T-helper 1 cell treated with Interleukin-12 subunit alpha and Interleukin-12 subunit beta and Interleukin-4 antibody, amounts not matched to agents 30 μg/mL and 1 μg/mL, for 36 hours (primary cell): ENCODE results near the gene KLF7.

Source experiments
- H3K27ac Mint-ChIP-seq: one replicate; pipeline ENCODE4 v1.8.0; 2021; ENCODE audit warnings: mild to moderate bottlenecking, mixed read lengths
- H3K27me3 Mint-ChIP-seq: one replicate; pipeline ENCODE4 v1.8.0; 2021; ENCODE audit warnings: low read depth, mixed read lengths
- H3K36me3 Mint-ChIP-seq: one replicate; pipeline ENCODE4 v1.8.0; 2021; ENCODE audit warnings: low read depth, mixed read lengths
- H3K4me1 Mint-ChIP-seq: one replicate; pipeline ENCODE4 v1.8.0; 2021; ENCODE audit warnings: low read depth, mixed read lengths
- H3K4me3 Mint-ChIP-seq: one replicate; pipeline ENCODE4 v1.8.0; 2021; ENCODE audit warnings: mild to moderate bottlenecking, moderate library complexity, mixed read lengths
- H3K9me3 Mint-ChIP-seq: one replicate; pipeline ENCODE4 v1.8.0; 2021; ENCODE audit warnings: mixed read lengths

Gene KLF7

DNA sequence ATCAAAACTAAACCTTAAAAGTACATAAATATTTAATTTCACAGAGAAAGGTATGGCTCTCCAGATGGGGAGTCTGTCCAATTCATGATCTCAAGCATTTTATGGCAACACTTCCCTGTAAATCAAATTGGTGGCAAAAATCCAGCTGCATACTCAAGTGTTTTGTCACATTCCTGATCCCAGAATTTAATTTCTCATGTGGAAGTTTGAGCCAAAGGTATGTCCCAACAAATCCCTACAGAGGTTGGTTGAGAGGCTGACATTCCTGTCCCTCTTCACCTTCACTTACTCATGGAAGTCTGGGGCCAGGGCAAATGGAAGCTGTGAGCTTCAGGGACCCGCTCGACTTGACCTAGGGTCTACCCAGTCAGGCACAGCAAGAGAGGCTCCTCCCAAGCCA, 17.7 kb downstream of the KLF7 start:
- Mint-ChIP-seq H3K9me3 (no peaks in the 10 kb centered on the region), H3K27ac (no peak overlapping the region), H3K4me3 (no peak overlapping the region), H3K27me3 (peaks cover 5% of the 10 kb centered on the region), H3K4me1 (peaks cover 63% of the 10 kb centered on the region), H3K36me3 (peaks cover 60% of the 10 kb centered on the region)

DNA sequence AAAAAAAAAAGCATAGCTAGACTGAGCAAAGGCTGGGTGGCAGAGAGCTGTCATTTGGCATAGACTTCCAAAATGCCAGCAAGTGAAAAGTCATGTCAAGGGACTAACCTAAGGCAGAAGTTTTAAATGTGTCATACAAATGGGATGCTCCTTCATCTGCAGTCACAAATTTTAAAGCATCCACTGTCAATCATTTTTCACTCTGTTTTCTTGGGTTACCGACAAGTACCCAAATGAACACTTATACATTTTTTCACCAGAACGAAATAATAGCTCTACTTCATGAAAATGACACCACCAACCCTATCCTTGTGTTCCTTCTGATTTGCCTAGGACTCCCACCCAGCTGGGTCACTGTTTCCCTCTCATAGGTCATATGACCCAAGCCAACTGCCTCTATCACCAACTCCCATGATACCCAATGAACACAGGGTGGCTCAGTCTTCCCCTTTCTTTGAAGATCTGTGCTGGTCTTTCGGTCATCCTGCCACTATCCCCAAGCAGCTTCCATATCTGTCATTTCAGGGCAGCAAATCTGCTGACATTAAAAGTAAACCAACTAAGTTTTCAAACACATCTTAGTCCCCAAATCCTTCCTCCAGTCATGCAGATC, 21.5 kb downstream of the KLF7 start:
- peaks cover 66% of the 10 kb centered on the region for H3K4me1 Mint-ChIP-seq

DNA sequence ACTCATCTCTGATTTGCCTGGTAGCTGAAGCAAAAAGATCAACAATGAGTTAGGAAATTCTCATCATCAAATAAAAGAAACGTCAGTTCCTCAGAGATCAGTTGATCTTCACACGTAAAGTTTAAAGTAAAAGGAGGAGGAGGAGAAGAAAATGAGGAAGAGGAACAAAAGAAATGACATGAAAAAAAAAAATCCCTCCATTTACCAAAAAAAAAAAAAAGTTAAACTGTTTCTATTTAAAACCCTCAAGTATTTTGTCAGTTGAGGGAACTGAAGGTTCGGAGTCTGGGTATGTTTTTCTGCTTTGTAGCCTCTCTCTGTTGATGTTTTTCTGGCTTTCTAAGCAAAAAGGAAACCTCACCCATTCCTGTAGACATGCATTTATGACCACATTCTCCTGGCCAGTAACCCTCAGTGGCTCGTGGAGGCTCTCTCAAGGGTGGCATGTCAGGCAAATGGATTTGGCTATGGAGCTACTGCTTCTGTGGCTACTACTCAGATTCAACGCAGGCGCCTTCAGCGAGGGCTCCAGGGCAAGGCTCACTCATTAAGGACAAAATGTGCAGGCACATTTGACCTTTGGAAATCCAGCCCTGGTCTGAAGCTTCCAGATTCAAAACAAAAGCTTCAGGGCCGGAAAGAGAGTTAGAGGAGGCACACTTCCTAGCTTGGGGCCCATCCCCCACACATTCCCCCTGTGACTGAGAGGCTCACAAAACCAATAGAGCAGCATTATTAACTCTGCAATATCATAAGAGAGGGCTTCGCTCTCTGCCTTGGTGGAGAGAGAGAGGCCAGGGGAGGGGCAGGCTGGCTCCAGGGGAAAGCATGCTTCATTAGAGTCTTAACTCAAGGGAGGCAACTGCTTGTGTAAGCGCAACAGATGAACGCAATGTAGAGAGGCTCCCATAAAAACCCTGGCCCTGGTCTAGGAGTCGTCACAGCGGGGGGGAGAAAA, 22.3 kb downstream of the KLF7 start:
- H3K36me3 Mint-ChIP-seq: peaks cover 55% of the 10 kb centered on the region
- H3K9me3 Mint-ChIP-seq: no peaks in the 10 kb centered on the region
- H3K27ac Mint-ChIP-seq: peak overlapping the region; percentile 94
- peaks cover under 1% of the 10 kb centered on the region for H3K27me3 Mint-ChIP-seq
- peak overlapping the region; percentile 80 for H3K4me3 Mint-ChIP-seq
- H3K4me1 Mint-ChIP-seq: peaks cover 59% of the 10 kb centered on the region

More for the DNA sequence above, 21.5 kb downstream of the KLF7 start:
- H3K4me3 Mint-ChIP-seq: peak overlapping the region; percentile 80
- H3K36me3 Mint-ChIP-seq: peaks cover 57% of the 10 kb centered on the region
- H3K9me3 Mint-ChIP-seq: no peaks in the 10 kb centered on the region
- peaks cover 5% of the 10 kb centered on the region for H3K27me3 Mint-ChIP-seq
- H3K27ac Mint-ChIP-seq: peak overlapping the region; percentile 94

DNA sequence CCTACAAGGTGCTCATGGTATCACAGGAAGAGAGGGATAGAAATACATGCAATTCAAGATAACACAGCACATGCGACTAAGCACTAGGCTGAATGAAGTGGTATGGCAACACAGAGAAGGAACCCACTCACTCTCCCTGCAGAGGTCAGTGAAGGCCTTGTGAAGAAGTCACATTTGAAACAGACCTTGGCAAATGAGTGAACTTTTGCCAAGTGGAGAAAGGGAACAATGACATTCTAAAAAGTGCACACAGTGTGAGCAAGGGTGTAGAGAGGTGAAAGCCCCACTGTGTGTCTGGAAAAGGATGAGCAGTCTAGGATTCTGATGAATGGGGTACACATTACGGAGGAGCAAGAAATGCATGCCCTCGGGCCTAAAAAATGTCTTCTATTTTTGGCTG, 23.3 kb downstream of the KLF7 start:
- peak overlapping the region; percentile 94 for H3K27ac Mint-ChIP-seq
- H3K36me3 Mint-ChIP-seq: peaks cover 48% of the 10 kb centered on the region
- no peaks in the 10 kb centered on the region for H3K27me3 Mint-ChIP-seq
- peaks cover 59% of the 10 kb centered on the region for H3K4me1 Mint-ChIP-seq
- H3K9me3 Mint-ChIP-seq: no peaks in the 10 kb centered on the region
- H3K4me3 Mint-ChIP-seq: peak overlapping the region; percentile 80

DNA sequence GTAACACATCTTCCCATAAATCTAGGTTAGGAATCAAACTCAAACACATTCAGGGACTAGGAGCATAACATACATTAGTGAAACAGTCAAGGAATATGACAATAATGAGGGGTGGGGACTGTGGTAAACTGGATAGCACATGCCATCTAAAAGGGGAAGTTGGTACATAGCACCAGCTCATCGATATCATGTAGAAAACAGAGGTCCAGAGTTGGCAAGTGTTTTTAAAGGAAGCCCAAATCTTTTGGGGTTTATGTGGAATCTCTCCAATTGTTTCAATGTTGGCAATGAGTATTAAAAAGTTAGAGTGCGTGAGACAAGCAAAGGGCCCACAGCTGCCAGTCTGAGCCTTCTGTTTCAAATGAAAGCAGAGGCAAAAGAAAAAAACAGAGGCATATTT, 24.4 kb downstream of the KLF7 start:
- Mint-ChIP-seq H3K4me1 (peaks cover 57% of the 10 kb centered on the region), H3K27ac (peak overlapping the region; percentile 4), H3K27me3 (no peaks in the 10 kb centered on the region), H3K4me3 (no peak overlapping the region), H3K36me3 (peaks cover 49% of the 10 kb centered on the region), H3K9me3 (no peaks in the 10 kb centered on the region)

DNA sequence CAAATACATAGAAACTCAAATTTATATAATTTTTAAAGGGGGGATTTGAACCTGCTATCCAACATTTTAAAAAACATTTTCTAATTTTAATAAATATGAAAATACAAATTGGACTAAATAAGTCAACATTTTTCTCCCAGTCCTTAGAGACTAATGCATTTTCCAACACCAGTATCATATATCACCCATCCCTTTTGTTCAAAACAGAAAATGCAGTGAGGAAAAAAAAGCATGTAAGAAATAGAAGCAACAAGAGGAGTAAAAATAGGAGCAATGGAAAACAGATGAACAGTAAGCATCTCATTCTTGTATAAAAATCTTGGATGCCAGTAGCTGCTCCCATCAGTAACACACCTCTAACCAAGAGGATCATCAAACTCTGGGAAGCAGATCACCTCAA, 25.5 kb downstream of the KLF7 start:
- H3K27ac Mint-ChIP-seq: no peak overlapping the region
- H3K36me3 Mint-ChIP-seq: peaks cover 41% of the 10 kb centered on the region
- no peaks in the 10 kb centered on the region for H3K9me3 Mint-ChIP-seq
- no peak overlapping the region for H3K4me3 Mint-ChIP-seq
- H3K4me1 Mint-ChIP-seq: peaks cover 57% of the 10 kb centered on the region
- no peaks in the 10 kb centered on the region for H3K27me3 Mint-ChIP-seq

DNA sequence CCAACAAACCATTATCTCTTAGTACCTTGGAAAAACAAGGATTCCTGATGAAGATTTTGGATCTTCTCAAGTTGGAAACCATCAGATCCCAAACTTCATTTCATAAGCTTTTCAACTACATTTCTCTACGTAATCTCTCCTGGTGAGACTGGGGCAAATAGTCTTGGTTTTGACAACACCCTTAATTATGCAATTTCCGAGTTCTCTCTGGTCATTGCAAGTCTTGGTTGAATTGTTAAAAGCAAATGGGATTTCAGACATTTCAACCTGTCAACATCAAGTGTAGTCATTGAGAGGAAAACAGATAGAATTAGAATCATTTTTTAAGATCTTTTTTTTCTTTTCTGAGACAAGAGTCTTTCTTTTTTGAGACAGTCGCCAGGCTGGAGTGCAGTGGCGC, 26.2 kb downstream of the KLF7 start:
- H3K9me3 Mint-ChIP-seq: no peaks in the 10 kb centered on the region
- peaks cover 52% of the 10 kb centered on the region for H3K4me1 Mint-ChIP-seq
- H3K36me3 Mint-ChIP-seq: peaks cover 37% of the 10 kb centered on the region
- no peak overlapping the region for H3K27ac Mint-ChIP-seq
- no peaks in the 10 kb centered on the region for H3K27me3 Mint-ChIP-seq
- H3K4me3 Mint-ChIP-seq: no peak overlapping the region

DNA sequence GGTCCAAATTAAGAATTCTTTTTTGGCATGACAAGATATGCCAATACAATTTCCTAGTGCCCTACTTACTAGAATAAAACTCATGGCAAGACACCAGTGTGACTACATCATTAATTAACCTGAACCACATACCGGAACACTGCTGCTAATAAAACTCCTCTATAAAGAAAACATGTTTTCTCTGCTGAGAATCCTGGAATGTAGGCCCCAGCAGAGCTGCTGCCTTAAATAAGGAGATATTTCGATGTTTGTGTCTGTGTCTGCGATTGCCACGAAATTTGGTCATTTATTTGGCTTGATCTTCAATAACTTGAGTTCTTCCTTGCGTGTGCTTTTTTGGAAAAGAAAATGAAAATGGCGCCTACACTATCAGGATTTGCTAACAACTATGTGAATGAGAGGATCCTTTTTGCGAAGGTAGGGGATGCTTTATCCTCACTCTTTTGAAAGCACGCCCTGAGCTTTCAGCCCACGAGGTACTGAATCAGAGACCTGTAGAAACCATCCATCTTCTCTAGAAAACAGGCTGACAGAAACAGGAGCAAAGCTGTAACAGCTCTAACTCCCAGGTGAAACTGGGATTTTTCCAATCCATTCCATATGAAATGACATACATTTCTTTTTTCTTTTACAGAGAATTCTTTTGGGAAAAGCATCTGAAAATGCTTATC, 27.0 kb downstream of the KLF7 start:
- H3K36me3 Mint-ChIP-seq: peaks cover 35% of the 10 kb centered on the region
- H3K27ac Mint-ChIP-seq: no peak overlapping the region
- no peak overlapping the region for H3K4me3 Mint-ChIP-seq
- no peaks in the 10 kb centered on the region for H3K9me3 Mint-ChIP-seq
- H3K27me3 Mint-ChIP-seq: no peaks in the 10 kb centered on the region
- H3K4me1 Mint-ChIP-seq: peaks cover 49% of the 10 kb centered on the region

DNA sequence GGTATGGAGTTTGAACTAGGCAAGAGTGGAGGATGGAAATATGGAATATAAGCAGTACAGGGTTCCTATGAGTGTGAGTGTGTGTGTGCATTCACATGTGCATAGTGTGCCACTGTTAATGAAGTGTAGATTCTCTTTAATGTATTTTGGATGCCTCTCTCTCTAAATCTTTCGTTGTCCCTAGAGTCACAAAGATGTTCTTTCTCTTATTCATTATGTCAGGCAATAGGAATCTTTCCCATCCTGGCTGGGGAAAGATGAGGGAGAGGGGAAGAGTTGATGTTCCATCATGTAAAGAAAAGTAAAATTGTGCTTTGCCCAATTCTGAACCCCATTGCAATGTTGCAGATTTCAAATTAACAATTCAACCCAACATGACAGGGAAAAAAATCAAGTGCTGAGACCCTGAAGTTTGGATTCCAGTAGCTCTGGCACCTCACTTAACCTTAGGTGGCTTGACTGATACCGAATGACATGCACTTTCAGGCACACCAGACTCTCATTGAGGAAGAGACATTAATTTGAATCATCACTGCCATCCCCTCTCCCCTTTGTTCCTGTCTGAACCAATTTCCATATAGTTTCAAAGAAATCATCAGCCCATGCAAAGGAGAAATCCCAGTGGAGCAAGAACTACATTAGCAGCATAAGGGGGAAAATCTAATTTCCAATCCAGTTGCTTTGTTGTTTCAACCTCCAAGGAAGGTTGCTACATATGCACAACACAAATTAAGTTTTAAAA, 28.0 kb downstream of the KLF7 start:
- H3K4me3 Mint-ChIP-seq: no peak overlapping the region
- H3K27ac Mint-ChIP-seq: no peak overlapping the region
- peaks cover 37% of the 10 kb centered on the region for H3K36me3 Mint-ChIP-seq
- no peaks in the 10 kb centered on the region for H3K27me3 Mint-ChIP-seq
- no peaks in the 10 kb centered on the region for H3K9me3 Mint-ChIP-seq
- H3K4me1 Mint-ChIP-seq: peaks cover 41% of the 10 kb centered on the region

DNA sequence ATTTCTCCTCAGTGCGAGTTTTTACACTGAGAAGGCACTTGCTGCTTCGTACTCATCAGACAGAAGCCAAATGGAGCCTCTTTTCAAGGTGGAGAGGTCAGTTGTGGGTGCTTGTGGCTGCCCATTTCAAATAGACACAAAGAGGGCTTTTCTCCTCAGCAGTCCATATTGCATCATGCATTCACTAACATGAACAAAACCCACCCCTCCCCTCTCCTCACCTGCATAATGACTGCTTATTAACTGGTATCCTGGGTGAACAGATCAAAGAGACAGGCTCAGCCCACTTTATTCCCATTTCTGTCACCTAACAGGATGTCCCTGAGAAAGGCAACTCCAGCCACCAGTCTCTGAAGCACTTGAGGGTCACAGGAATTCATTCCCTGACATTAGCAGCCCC, 28.9 kb downstream of the KLF7 start:
- no peaks in the 10 kb centered on the region for H3K27me3 Mint-ChIP-seq
- H3K9me3 Mint-ChIP-seq: no peaks in the 10 kb centered on the region
- peaks cover 38% of the 10 kb centered on the region for H3K36me3 Mint-ChIP-seq
- H3K4me1 Mint-ChIP-seq: peaks cover 37% of the 10 kb centered on the region
- no peak overlapping the region for H3K4me3 Mint-ChIP-seq
- no peak overlapping the region for H3K27ac Mint-ChIP-seq

DNA sequence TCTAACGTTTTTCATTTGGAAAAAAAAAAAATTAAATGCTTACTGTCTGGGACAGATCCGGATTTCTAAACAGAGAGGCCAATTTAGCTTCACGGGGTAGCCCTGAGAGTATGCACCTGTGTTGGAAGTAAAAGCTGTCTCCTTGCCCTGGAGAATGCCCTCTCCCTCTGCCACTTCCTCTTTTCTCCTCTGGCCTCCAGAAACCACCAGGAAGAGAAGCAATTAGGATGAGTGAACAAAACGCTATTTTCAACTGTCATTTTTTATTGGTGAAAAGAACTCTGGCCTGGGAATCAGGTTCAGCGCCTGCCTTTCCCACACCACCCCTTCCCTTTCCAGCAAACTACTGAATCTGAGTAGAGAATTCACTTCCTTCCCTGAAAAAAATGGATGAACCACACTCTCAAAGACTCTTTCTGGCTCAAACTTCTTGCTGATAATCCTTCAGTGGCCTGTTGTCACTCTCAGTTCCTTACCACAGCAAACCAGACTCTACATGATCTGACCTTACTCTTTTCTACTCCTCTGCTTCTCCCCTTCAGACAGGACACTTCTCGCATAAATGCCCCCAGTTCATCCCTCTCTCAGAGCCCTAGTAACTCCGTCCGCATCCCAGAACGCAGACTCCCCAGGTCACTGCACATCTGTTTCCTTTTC, 29.8 kb downstream of the KLF7 start:
- Mint-ChIP-seq H3K4me1 (peaks cover 35% of the 10 kb centered on the region), H3K27me3 (no peaks in the 10 kb centered on the region), H3K4me3 (peak overlapping the region; percentile 29), H3K27ac (peak overlapping the region; percentile 62), H3K9me3 (no peaks in the 10 kb centered on the region), H3K36me3 (peaks cover 42% of the 10 kb centered on the region)

DNA sequence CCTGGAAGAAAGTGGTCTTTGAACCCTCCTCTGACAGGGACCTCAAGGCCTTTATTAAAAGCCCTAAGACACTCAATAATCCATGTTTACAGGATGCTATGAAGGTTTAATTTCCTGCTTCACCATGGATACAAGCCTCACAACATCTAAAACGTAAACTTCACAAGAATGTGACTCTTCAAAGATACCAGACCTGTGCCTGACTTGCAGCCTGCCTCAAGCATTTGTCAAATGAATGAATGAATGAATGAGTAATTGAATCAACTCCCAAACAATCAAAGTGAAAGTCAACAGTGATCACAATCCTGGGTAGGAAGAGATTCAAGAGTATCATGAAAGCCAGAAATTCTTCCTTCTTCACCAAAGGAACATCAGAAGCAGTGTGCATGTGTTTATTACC, 30.4 kb downstream of the KLF7 start:
- Mint-ChIP-seq H3K4me1 (peaks cover 34% of the 10 kb centered on the region), H3K4me3 (no peak overlapping the region), H3K27ac (no peak overlapping the region), H3K27me3 (no peaks in the 10 kb centered on the region), H3K9me3 (no peaks in the 10 kb centered on the region), H3K36me3 (peaks cover 41% of the 10 kb centered on the region)

DNA sequence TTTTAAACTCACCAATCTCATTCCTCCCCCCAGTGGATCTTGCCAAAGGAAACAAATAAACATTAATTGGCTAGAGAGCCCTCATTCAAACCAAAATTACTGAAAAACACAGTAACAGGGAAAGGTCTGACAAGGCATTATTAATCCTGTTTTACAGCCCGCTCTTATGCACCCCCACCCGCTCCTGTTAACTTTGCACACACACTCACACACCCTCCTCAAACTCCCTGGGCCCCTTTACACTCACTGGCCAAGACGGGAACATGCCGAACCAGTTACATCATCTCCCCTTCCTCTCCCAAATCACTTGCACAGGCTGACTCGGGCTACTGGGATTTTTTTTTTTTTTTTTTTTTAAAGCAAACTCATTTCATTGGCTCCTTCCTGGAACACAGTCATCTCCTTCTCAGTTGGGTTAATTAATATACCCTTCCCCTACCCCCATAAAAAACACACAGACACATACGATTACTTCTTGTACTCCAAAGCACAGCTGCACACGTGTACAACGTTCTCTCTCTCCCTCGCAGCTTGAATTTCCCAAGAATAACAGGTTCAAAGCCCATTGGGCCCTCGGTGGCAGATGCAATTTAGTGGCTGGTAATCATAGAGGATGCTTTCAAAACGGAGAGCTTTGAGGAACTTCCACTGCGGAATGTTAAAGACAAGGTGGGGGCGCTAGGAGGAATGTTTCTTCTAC, 31.8 kb downstream of the KLF7 start:
- Mint-ChIP-seq H3K4me1 (peaks cover 37% of the 10 kb centered on the region), H3K27ac (no peak overlapping the region)

More for the DNA sequence above, 31.8 kb downstream of the KLF7 start:
- Mint-ChIP-seq H3K27me3 (no peaks in the 10 kb centered on the region), H3K36me3 (peaks cover 44% of the 10 kb centered on the region), H3K9me3 (no peaks in the 10 kb centered on the region), H3K4me3 (no peak overlapping the region)
